NCI-H2171 (cell line): ENCODE measurements around the gene ERBB3.
"Not testable (repeated sequence)": the region's sequence is repeated elsewhere in the genome, so short reads cannot be mapped to it uniquely, and the experiment has no call there.

Experiments
- DNase-seq: peaks from one replicate; lab custom pipeline; 2025; lab: John Stamatoyannopoulos, UW

The ERBB3 gene

GRCh38 chr12:56079723-56080555, at the start of gene ERBB3:
TSS of gene ERBB3 (plus strand) at chr12:56080165. CDS start at chr12:56080301, 136 bp downstream.
- peak; percentile 64 for DNase-seq

- DNase-seq, result no peak
Observed at GRCh38 chr12:56031987-56032386, 48.0 kb upstream of the ERBB3 start.

- no peak for DNase-seq
Observed at GRCh38 chr12:56034586-56035332, 45.2 kb upstream of the ERBB3 start.

GRCh38 chr12:56037161-56037560, 42.8 kb upstream of the ERBB3 start:
- DNase-seq, result no peak

- DNase-seq, result no peak
Observed at GRCh38 chr12:56038022-56038655, 41.8 kb upstream of the ERBB3 start.

- no peak for DNase-seq
Observed at GRCh38 chr12:56040151-56040550, 39.8 kb upstream of the ERBB3 start.

GRCh38 chr12:56040963-56041551, 38.9 kb upstream of the ERBB3 start:
- DNase-seq, result no peak

GRCh38 chr12:56041552-56042429, 38.2 kb upstream of the ERBB3 start, which contains the start of gene RPS26:
TSS of gene RPS26 (plus strand) at chr12:56041918. CDS start at chr12:56042167, 249 bp downstream.
- DNase-seq, result peak; percentile 98

- DNase-seq, result not testable (repeated sequence)
Observed at GRCh38 chr12:56042430-56042813, 37.5 kb upstream of the ERBB3 start.

GRCh38 chr12:56042843-56043242, 37.1 kb upstream of the ERBB3 start:
- no peak for DNase-seq

GRCh38 chr12:56046027-56046780, 33.8 kb upstream of the ERBB3 start:
- DNase-seq, result no peak

- no peak for DNase-seq
Observed at GRCh38 chr12:56053407-56053893, 26.5 kb upstream of the ERBB3 start.

- DNase-seq, result not testable (repeated sequence)
Observed at GRCh38 chr12:56059964-56060363, 20.0 kb upstream of the ERBB3 start.

- no peak for DNase-seq
Observed at GRCh38 chr12:56061982-56062381, 18.0 kb upstream of the ERBB3 start.

GRCh38 chr12:56062996-56063395, 17.0 kb upstream of the ERBB3 start:
- no peak for DNase-seq

GRCh38 chr12:56071648-56072047, 8.3 kb upstream of the ERBB3 start:
- no peak for DNase-seq

GRCh38 chr12:56074396-56074795, 5.6 kb upstream of the ERBB3 start:
- DNase-seq, result no peak

- not testable (repeated sequence) for DNase-seq
Observed at GRCh38 chr12:56077966-56078365, 2.0 kb upstream of the ERBB3 start.

GRCh38 chr12:56078427-56078826, 1.5 kb upstream of the ERBB3 start:
- no peak for DNase-seq
